Measurements from ENCODE around the gene CHST11. TPM values are rescaled to one million over a fixed set of nuclear protein-coding genes. Genes with fewer than 3 reads are reported as not detected.

CHST11 gene
- total RNA-seq, 1 donor from 2014 or later, result 11.4 TPM

DNA sequence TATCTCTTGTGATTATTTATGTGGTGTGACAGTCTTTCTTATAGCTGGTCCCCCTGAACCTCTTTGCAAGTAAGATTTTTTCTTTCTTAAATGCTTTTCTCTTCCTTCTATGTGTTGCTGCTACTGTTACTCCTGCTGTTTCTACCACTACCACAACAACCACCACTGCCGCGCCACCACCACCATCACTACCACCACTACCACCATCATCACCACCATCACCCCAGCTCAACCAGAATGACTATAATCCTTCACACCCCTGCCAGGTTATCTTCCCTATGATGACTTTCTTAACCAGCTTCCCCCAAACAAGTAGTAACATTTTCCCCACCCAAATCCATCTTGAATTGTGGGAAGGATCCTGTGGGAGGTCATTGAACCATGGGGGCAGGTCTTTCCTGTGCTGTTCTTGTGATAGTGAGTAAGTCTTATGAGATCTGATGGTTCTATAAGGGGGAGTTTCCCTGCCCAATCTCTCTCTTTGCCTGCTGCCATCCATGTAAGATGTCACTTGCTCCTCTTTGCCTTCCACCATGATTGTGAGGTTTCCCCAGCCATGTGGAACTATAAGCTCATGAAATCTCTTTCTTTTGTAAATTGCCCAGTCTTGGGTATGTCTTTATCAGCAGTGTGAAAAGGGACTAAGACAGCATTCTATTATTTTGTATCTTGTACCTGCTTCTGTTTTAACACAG, 52.2 kb downstream of the CHST11 start:
- no peaks in the 10 kb centered on the region for H3K27me3 Mint-ChIP-seq
- H3K9me3 Mint-ChIP-seq (ENCODE audit: low read depth), result no peaks in the 10 kb centered on the region
- H3K4me3 Mint-ChIP-seq (ENCODE audit: low read depth), result no peak overlapping the region
- TF ChIP-seq, protein P1, sequence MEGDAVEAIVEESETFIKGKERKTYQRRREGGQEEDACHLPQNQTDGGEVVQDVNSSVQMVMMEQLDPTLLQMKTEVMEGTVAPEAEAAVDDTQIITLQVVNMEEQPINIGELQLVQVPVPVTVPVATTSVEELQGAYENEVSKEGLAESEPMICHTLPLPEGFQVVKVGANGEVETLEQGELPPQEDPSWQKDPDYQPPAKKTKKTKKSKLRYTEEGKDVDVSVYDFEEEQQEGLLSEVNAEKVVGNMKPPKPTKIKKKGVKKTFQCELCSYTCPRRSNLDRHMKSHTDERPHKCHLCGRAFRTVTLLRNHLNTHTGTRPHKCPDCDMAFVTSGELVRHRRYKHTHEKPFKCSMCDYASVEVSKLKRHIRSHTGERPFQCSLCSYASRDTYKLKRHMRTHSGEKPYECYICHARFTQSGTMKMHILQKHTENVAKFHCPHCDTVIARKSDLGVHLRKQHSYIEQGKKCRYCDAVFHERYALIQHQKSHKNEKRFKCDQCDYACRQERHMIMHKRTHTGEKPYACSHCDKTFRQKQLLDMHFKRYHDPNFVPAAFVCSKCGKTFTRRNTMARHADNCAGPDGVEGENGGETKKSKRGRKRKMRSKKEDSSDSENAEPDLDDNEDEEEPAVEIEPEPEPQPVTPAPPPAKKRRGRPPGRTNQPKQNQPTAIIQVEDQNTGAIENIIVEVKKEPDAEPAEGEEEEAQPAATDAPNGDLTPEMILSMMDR (IDR thresholded peaks at IDR 0.05; ENCODE audit: unreplicated experiment), result no peak
- H3K36me3 Mint-ChIP-seq (ENCODE audit: insufficient read depth), result peaks cover 3% of the 10 kb centered on the region
- no peak for DNase-seq (ENCODE audit: low spot score, unreplicated experiment)
- peaks cover 22% of the 10 kb centered on the region for H3K4me1 Mint-ChIP-seq (ENCODE audit: low read depth)
- no peak overlapping the region for H3K27ac Mint-ChIP-seq

DNA sequence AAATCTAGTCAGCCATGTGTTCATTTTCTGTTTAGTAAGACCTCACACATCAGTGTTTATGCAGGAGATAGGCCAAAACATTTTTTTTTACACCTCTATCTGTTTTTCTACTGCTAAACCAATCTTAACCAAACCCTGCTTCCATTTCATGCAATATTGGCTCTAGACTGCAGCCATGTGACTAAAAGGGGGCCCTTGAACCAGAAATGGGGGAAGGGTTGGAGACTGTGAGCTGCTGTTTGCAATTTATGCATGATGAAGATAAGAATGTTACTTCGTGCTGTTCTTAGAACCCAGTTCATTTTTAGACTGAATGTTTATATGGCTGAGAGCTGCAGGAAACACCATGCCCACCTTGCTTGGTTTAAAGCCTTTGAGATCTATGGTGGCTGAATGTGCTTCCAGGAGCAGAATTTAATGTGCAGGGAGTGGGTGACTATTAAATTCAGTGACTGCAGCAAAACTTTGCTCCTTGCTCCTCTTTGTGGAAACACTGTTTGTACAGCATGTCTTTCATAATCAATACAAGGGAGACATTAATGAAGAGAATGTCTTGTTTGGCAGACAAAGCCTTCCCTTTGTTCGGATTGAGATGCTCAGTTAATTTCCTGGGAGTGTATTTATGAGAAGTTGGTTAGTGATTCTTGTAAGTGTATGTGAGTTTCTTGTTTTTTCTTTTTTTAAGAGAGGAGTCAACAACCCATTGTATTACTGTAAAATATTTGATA, 53.6 kb downstream of the CHST11 start:
- Mint-ChIP-seq H3K27ac (no peak overlapping the region), H3K9me3 (ENCODE audit: low read depth) (no peaks in the 10 kb centered on the region)

DNA sequence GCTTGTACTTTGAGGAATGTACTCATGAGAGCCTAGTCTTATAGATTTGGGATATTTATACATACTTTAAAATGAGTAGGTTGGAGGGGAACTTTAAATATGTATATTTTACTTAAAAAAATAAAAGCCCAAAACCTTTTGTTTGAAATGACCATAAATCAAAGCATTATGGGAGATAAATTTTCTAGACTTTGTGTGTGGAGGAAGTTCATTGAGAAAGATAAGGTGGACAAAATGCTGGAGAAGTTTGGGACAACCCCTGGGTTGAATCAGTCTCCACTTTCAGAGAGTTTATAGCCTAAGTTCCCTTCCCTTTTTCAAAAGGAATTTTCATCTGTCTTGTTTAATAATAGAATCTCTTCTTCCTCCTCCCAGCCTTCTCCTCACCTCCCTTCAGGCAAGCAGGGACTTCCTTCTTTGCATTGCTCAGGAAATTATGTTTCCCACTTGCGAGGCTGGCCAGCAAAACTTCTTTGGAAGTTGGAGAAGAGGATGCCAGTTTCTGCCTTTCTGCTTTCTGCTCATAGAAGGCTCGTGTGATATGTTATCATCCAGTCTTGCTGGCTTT, 54.2 kb downstream of the CHST11 start:
- no peak for DNase-seq (ENCODE audit: low spot score, unreplicated experiment)
- Mint-ChIP-seq H3K27me3 (no peaks in the 10 kb centered on the region), H3K27ac (no peak overlapping the region), H3K9me3 (ENCODE audit: low read depth) (no peaks in the 10 kb centered on the region), H3K36me3 (ENCODE audit: insufficient read depth) (peaks cover 3% of the 10 kb centered on the region), H3K4me1 (ENCODE audit: low read depth) (peaks cover 10% of the 10 kb centered on the region), H3K4me3 (ENCODE audit: low read depth) (peak overlapping the region; percentile 40)
- TF ChIP-seq, protein P1 (IDR thresholded peaks at IDR 0.05; ENCODE audit: unreplicated experiment), result no peak

More for the DNA sequence above, 53.6 kb downstream of the CHST11 start:
- TF ChIP-seq, protein P1 (IDR thresholded peaks at IDR 0.05; ENCODE audit: unreplicated experiment), result no peak
- H3K4me3 Mint-ChIP-seq (ENCODE audit: low read depth), result peak overlapping the region; percentile 40
- no peak for DNase-seq (ENCODE audit: low spot score, unreplicated experiment)
- no peaks in the 10 kb centered on the region for H3K27me3 Mint-ChIP-seq
- peaks cover 15% of the 10 kb centered on the region for H3K4me1 Mint-ChIP-seq (ENCODE audit: low read depth)
- H3K36me3 Mint-ChIP-seq (ENCODE audit: insufficient read depth), result peaks cover 3% of the 10 kb centered on the region

DNA sequence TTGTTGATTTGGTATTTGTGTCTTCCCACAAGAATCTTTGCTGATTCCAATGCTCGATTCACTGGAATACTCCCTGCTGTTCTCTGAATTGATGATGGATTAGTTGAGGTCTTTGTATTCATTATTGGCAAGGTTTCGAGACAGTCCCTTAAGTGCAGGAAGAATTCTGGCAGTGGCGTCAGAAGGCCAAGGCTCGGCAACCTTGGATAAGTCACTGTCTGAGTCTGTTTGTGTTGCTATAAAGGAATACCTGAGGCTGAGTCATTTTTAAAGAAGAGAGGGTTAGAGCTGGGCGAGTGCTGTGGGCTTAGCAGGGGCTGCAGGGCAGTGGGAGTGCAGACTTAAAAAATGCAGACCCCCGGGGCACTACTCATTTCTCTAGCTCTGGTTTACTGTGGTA, 56.9 kb downstream of the CHST11 start:
- Mint-ChIP-seq H3K27me3 (no peaks in the 10 kb centered on the region), H3K27ac (no peak overlapping the region), H3K9me3 (ENCODE audit: low read depth) (no peaks in the 10 kb centered on the region), H3K4me3 (ENCODE audit: low read depth) (no peak overlapping the region), H3K36me3 (ENCODE audit: insufficient read depth) (peaks cover 2% of the 10 kb centered on the region), H3K4me1 (ENCODE audit: low read depth) (peaks cover 10% of the 10 kb centered on the region)
- TF ChIP-seq, protein P1 (IDR thresholded peaks at IDR 0.05; ENCODE audit: unreplicated experiment), result no peak
- DNase-seq (ENCODE audit: low spot score, unreplicated experiment), result no peak

DNA sequence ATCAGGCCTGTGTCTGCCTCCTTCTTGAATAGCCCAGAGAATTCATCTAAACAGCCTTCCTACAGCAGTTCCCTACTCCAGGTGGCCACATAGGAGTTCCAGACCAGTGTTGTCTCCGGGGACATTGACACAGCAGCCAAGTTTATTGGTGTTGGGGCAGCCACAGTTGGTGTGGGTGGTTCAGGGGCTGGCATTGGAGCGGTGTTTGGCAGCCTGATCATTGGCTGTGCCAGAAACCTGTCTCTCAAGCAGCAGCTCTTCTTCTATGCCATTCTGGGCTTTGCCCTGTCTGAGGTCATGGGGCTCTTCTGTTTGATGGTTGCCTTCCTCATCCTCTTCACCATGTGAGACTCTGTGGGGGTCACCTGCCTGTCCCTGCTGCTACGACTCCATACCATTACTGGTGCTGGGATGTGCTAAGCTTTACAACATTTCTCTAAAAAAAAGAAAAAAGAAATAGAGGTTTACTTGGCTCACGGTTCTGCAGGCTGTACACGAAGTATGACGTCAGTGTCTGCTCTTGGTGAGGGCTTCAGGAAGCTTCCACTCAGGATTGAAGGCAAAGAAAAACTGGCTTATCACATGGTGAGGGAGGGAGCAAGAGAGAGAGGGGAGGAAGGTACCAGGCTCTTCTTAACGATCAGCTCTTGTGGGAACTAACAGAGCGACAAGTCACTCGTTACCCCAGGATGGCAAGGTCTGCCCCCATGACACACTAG, 57.5 kb downstream of the CHST11 start:
- Mint-ChIP-seq H3K27me3 (no peaks in the 10 kb centered on the region), H3K4me1 (ENCODE audit: low read depth) (peaks cover 10% of the 10 kb centered on the region), H3K27ac (no peak overlapping the region), H3K36me3 (ENCODE audit: insufficient read depth) (no peaks in the 10 kb centered on the region), H3K4me3 (ENCODE audit: low read depth) (no peak overlapping the region), H3K9me3 (ENCODE audit: low read depth) (no peaks in the 10 kb centered on the region)
- DNase-seq (ENCODE audit: low spot score, unreplicated experiment), result no peak
- TF ChIP-seq, protein P1 (IDR thresholded peaks at IDR 0.05; ENCODE audit: unreplicated experiment), result no peak
